SK-N-SH (cell line): Measurements from ENCODE around the gene RAVER2. TPM values are rescaled to one million over a fixed set of nuclear protein-coding genes. Genes with fewer than 3 reads are reported as not detected.
A peak's percentile ranks its signal among the peaks of the same experiment; 100 is the strongest.

ENCODE experiments used
- CTCF ChIA-PET: fragments of 300-600, 350-600 bp; formaldehyde crosslinking; extraction: SDS; loops from one replicate; lab custom pipeline; 2021; lab: Yijun Ruan, JAX
- POLR2A ChIA-PET: fragments of 350-600 bp; sonication (Branson Sonifier 250); formaldehyde crosslinking; extraction: SDS; loops from one replicate; lab custom pipeline; 2020; ENCODE audit warnings: antibody characterized with exemption, inconsistent platforms; lab: Yijun Ruan, JAX
- DNase-seq: peaks from one replicate; pipeline ENCODE4 v3.0.0; 2012
- H2AFZ ChIP-seq: fragments of 200-600 bp; sonication (generic); 2 replicates; pipeline ENCODE4 v1.8.1; 2016; ENCODE audit warnings: antibody characterized with exemption, mild to moderate bottlenecking, low read depth
- H3F3A ChIP-seq: fragments of 200-600 bp; sonication (generic); replicated peaks from 2 replicates; pipeline ENCODE3; 2016; ENCODE audit warnings: antibody characterized with exemption, mild to moderate bottlenecking; ENCODE audit not compliant: insufficient read depth
- H3K27ac ChIP-seq, 2 experiments: fragments of 200-500 bp in 1 of 2; fragments of 200-600 bp in 1 of 2; sonication (Bioruptor generic) in 1 of 2; sonication (generic), shearing (Covaris generic) in 1 of 2; 2 replicates each; pipeline versions ENCODE4 v1.5.1 to v1.6.1; 2014 to 2016; ENCODE audit warnings: low read depth in 2 of 2, inconsistent platforms in 1 of 2, low read length in 1 of 2, mild to moderate bottlenecking in 1 of 2, mixed read lengths in 1 of 2
- H3K27me3 ChIP-seq: fragments of 200-600 bp; sonication (generic), shearing (Covaris generic); 2 replicates; pipeline ENCODE4 v1.6.1; 2016; ENCODE audit warnings: mixed run types; ENCODE audit not compliant: insufficient read depth
- H3K36me3 ChIP-seq, 2 experiments: fragments of 200-500 bp in 1 of 2; fragments of 200-600 bp in 1 of 2; sonication (Bioruptor generic) in 1 of 2; sonication (generic) in 1 of 2; replicated peaks in 1 of 2; 2 replicates each; pipeline versions ENCODE3 to v1.5.1; 2014 to 2016; ENCODE audit warnings: low read length in 1 of 2, mild to moderate bottlenecking in 1 of 2; ENCODE audit not compliant: insufficient read depth in 2 of 2, control insufficient read depth in 1 of 2
- H3K4me1 ChIP-seq, 2 experiments: fragments of 200-500 bp in 1 of 2; fragments of 200-600 bp in 1 of 2; sonication (Bioruptor generic) in 1 of 2; sonication (generic), shearing (Covaris generic) in 1 of 2; 2 replicates each; pipeline versions ENCODE4 v1.5.1 to v1.6.1; 2014 to 2016; ENCODE audit warnings: low read depth in 1 of 2, low read length in 1 of 2, mixed run types in 1 of 2; ENCODE audit not compliant: insufficient read depth in 2 of 2, control insufficient read depth in 1 of 2
- H3K4me2 ChIP-seq: fragments of 200-600 bp; sonication (generic), shearing (Covaris generic); 2 replicates; pipeline ENCODE4 v1.6.1; 2017; ENCODE audit warnings: mixed run types
- H3K4me3 ChIP-seq, 2 experiments: fragments of 200-500 bp in 1 of 2; fragments of 200-600 bp in 1 of 2; sonication (Bioruptor generic) in 1 of 2; sonication (generic), shearing (Covaris generic) in 1 of 2; 2 replicates each; pipeline versions ENCODE4 v1.5.1 to v1.8.1; 2014 to 2016; ENCODE audit warnings: low read depth in 2 of 2, inconsistent platforms in 1 of 2, low read length in 1 of 2, mild to moderate bottlenecking in 1 of 2, mixed read lengths in 1 of 2, moderate library complexity in 1 of 2
- H3K79me2 ChIP-seq: fragments of 200-600 bp; sonication (generic); 2 replicates; pipeline ENCODE4 v1.8.1; 2017; ENCODE audit warnings: mild to moderate bottlenecking; ENCODE audit not compliant: insufficient read depth
- H3K9ac ChIP-seq: fragments of 200-600 bp; sonication (generic); 2 replicates; pipeline ENCODE4 v1.6.1; 2017; ENCODE audit warnings: mixed run types
- H3K9me2 ChIP-seq: fragments of 200-600 bp; sonication (generic); 2 replicates; pipeline ENCODE4 v1.6.1; 2017; ENCODE audit warnings: mixed run types
- H3K9me3 ChIP-seq: fragments of 200-600 bp; sonication (generic); 2 replicates; pipeline ENCODE4 v1.6.1; 2017; ENCODE audit warnings: mixed run types, mild to moderate bottlenecking, moderate library complexity
- H4K20me1 ChIP-seq: fragments of 200-600 bp; sonication (generic); 2 replicates; pipeline ENCODE4 v1.6.1; 2017; ENCODE audit warnings: mild to moderate bottlenecking, mixed run types; ENCODE audit not compliant: insufficient read depth
- CHD2 ChIP-seq: fragments of 150-350 bp; IDR thresholded peaks from 2 replicates; pipeline ENCODE4 v1.6.1; 2018; ENCODE audit warnings: low read length; ENCODE audit not compliant: partially characterized antibody
- EP300 ChIP-seq, 2 experiments: IDR thresholded peaks; 2 replicates each; pipeline versions ENCODE4 v1.4.0 to v1.6.1; 2012; ENCODE audit warnings: borderline replicate concordance in 1 of 2, low read depth in 1 of 2, low read length in 1 of 2
- FOSL2 ChIP-seq: IDR thresholded peaks from 2 replicates; pipeline ENCODE4 v1.4.0; 2012; ENCODE audit warnings: low read depth, mild to moderate bottlenecking, moderate library complexity, borderline replicate concordance
- FOXJ3 ChIP-seq: sonication (generic); formaldehyde crosslinking; IDR thresholded peaks from 2 replicates; pipeline ENCODE4 v1.5.1; 2020; ENCODE audit warnings: mild to moderate bottlenecking, missing genetic modification reagents
- FOXM1 ChIP-seq: IDR thresholded peaks from 2 replicates; pipeline ENCODE4 v1.4.0; 2012; ENCODE audit warnings: low read depth, mild to moderate bottlenecking
- GABPA ChIP-seq: IDR thresholded peaks from 2 replicates; pipeline ENCODE4 v1.4.0; 2012; ENCODE audit warnings: low read depth, mild to moderate bottlenecking
- GATA2 ChIP-seq: sonication (generic); formaldehyde crosslinking; IDR thresholded peaks from 2 replicates; pipeline ENCODE4 v1.5.0; 2020; ENCODE audit warnings: mild to moderate bottlenecking, missing genetic modification reagents
- IRF3 ChIP-seq: fragments of 150-350 bp; IDR thresholded peaks from 2 replicates; pipeline ENCODE4 v1.6.1; 2016; ENCODE audit warnings: mild to moderate bottlenecking, low read depth, low read length
- JUND ChIP-seq: IDR thresholded peaks from 2 replicates; pipeline ENCODE4 v1.4.0; 2012
- MEF2A ChIP-seq: IDR thresholded peaks from 2 replicates; pipeline ENCODE4 v1.4.0; 2012; ENCODE audit warnings: low read depth, borderline replicate concordance
- POLR2AphosphoS5 ChIP-seq: IDR thresholded peaks from 2 replicates; pipeline ENCODE4 v1.6.1; 2012; ENCODE audit warnings: low read depth, low read length
- RAD21 ChIP-seq: IDR thresholded peaks from 2 replicates; pipeline ENCODE4 v1.6.1; 2012; ENCODE audit warnings: mild to moderate bottlenecking, low read length
- RCOR1 ChIP-seq: fragments of 150-350 bp; IDR thresholded peaks from 2 replicates; pipeline ENCODE4 v1.6.1; 2017; ENCODE audit warnings: antibody characterized with exemption, low read length
- RFX5 ChIP-seq: IDR thresholded peaks from 2 replicates; pipeline ENCODE4 v1.6.1; 2012; ENCODE audit warnings: mild to moderate bottlenecking, improper control_type of control experiment, low read length
- RXRA ChIP-seq: IDR thresholded peaks from 2 replicates; pipeline ENCODE4 v1.4.0; 2012; ENCODE audit warnings: low read depth, mild to moderate bottlenecking, borderline replicate concordance
- TCF12 ChIP-seq: IDR thresholded peaks from 2 replicates; pipeline ENCODE4 v1.4.0; 2012
- TEAD4 ChIP-seq: IDR thresholded peaks from 2 replicates; pipeline ENCODE4 v1.4.0; 2012; ENCODE audit warnings: mild to moderate bottlenecking, borderline replicate concordance; ENCODE audit not compliant: insufficient read depth
- USF1 ChIP-seq: IDR thresholded peaks from 2 replicates; pipeline ENCODE4 v1.4.0; 2012; ENCODE audit warnings: low read depth, borderline replicate concordance
- USF2 ChIP-seq: fragments of 150-350 bp; IDR thresholded peaks from 2 replicates; pipeline ENCODE4 v1.6.1; 2017; ENCODE audit warnings: antibody characterized with exemption, low read length, low read depth, borderline replicate concordance
- YY1 ChIP-seq: IDR thresholded peaks from 2 replicates; pipeline ENCODE4 v1.4.0; 2012; ENCODE audit warnings: low read depth, mild to moderate bottlenecking
- ZBTB33 ChIP-seq: IDR thresholded peaks from 2 replicates; pipeline ENCODE4 v1.4.0; 2012; ENCODE audit warnings: low read depth, borderline replicate concordance
- WGBS: methylation state at CpG from one replicate; pipeline ENCODE4 v1.1.6; 2017; ENCODE audit warnings: low lambda C conversion rate; 5-methylcytosine and 5-hydroxymethylcytosine counted together
- polyA plus RNA-seq, 3 experiments: library from polyadenylated mRNA; depleted of rRNA; stranded (reverse); fragments of >200 nt; gene quantifications; 2 replicates each; pipeline ENCODE4 v1.2.3, GENCODE V29; 2012
- TF ChIP-seq, protein P1 (sequence below): IDR thresholded peaks from 2 replicates; pipeline ENCODE4 v1.4.0; 2012; ENCODE audit warnings: low read depth
- TF ChIP-seq, protein P2 (sequence below): IDR thresholded peaks from 2 replicates; pipeline ENCODE4 v1.6.1; 2012; ENCODE audit warnings: mild to moderate bottlenecking, low read depth, low read length, moderate library complexity

RAVER2 gene
- polyA plus RNA-seq, 1 of the 3 experiments (the other 2 are of a cell fraction): 7.3 TPM

DNA sequence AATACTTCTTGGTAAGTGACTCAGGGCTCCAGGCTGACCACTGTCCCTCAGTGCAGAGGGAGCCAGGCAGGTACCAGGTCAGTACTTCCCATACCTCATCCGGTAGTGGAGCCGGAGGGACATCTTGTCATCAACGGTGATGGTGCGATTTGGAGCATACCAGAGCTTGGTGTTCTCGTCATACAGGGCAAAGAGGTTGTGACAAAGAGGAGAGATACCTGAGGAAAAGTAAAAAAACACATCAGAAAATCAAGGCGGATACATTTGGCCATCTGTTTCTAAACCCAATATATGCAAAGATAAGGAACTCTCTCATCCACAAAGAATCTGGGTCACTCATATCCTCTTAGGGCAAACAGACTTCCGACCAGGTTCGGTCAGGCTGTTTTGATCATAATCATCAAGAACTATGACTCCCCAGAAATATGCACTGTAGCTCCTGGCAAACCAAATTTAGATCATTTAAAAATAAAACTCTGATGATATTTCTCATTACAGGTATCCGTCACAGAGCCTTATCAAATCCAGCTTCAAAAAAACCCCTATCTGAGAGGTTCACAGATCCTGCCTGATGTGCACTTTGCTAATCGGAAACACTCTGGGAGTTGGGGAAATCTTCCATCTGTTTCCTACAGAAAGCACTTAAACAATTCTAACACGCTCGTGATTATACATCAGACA, 134.2 kb downstream of the RAVER2 start:
- Histone ChIP-seq H3K27me3 (no peaks in the 10 kb centered on the region), H3F3A (peaks cover 8% of the 10 kb centered on the region), H2AFZ (no peak overlapping the region), H3K4me1 (peaks cover 11 to 36% of the 10 kb centered on the region in 2 experiments; a peak in 3 of 4 replicates), H3K9me3 (no peaks in the 10 kb centered on the region), H3K4me2 (peak overlapping the region; percentile 32; the same call in 1 of the 2 replicates), H3K27ac (peak overlapping the region; percentile 49 to 79), H3K79me2 (0 out of 2 replicates have a peak, but pooled peaks cover 7% of the 10 kb centered on the region), H3K9me2 (no peaks in the 10 kb centered on the region), H4K20me1 (no peaks in the 10 kb centered on the region), H3K4me3 (no peak overlapping the region), H3K36me3 (peaks cover 41 to 53% of the 10 kb centered on the region in 2 experiments), H3K9ac (no peak overlapping the region)
- 35% methylated on average over 12 of the region's 12 CpGs for WGBS
- peak; percentile 44 for DNase-seq
- ChIA-PET CTCF (interaction anchor here (1.5 kb wide), 1 partner anchor 809 kb away, joined by 5 read pairs; no protein-coding TSS in a partner anchor), POLR2A (interaction anchor here (1.0 kb wide), 1 partner anchor 87 kb away, joined by 3 read pairs; the partner anchor contains the start of gene JAK1)
- TF ChIP-seq EP300 (IDR thresholded peaks at IDR 0.05; ENCODE audit: borderline replicate concordance in 1 of 2, low read depth in 1 of 2, low read length in 1 of 2) (peak; percentile 52 to 91; a peak in 3 of 4 replicates), RXRA (peak; percentile 42; the same call in 1 of the 2 replicates), FOSL2 (peak; percentile 40; the same call in 1 of the 2 replicates), IRF3 (no peak), JUND (peak; percentile 40; the same call in 1 of the 2 replicates), FOXJ3 (CRISPR knock-in tag) (no peak; the same call in 1 of the 2 replicates), FOXM1 (no peak), CHD2 (peak; percentile 47), YY1 (no peak), MEF2A (peak; percentile 70), RFX5 (no peak), RCOR1 (peak; percentile 68; the same call in 1 of the 2 replicates), RAD21 (no peak), POLR2AphosphoS5 (no peak), ZBTB33 (no peak), GABPA (no peak), TCF12 (peak; percentile 83), USF2 (no peak), USF1 (no peak), TEAD4 (peak; percentile 73; the same call in 1 of the 2 replicates), GATA2 (peak; percentile 69)
- TF ChIP-seq, protein P1, sequence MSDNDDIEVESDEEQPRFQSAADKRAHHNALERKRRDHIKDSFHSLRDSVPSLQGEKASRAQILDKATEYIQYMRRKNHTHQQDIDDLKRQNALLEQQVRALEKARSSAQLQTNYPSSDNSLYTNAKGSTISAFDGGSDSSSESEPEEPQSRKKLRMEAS: no peak
- TF ChIP-seq, protein P2, sequence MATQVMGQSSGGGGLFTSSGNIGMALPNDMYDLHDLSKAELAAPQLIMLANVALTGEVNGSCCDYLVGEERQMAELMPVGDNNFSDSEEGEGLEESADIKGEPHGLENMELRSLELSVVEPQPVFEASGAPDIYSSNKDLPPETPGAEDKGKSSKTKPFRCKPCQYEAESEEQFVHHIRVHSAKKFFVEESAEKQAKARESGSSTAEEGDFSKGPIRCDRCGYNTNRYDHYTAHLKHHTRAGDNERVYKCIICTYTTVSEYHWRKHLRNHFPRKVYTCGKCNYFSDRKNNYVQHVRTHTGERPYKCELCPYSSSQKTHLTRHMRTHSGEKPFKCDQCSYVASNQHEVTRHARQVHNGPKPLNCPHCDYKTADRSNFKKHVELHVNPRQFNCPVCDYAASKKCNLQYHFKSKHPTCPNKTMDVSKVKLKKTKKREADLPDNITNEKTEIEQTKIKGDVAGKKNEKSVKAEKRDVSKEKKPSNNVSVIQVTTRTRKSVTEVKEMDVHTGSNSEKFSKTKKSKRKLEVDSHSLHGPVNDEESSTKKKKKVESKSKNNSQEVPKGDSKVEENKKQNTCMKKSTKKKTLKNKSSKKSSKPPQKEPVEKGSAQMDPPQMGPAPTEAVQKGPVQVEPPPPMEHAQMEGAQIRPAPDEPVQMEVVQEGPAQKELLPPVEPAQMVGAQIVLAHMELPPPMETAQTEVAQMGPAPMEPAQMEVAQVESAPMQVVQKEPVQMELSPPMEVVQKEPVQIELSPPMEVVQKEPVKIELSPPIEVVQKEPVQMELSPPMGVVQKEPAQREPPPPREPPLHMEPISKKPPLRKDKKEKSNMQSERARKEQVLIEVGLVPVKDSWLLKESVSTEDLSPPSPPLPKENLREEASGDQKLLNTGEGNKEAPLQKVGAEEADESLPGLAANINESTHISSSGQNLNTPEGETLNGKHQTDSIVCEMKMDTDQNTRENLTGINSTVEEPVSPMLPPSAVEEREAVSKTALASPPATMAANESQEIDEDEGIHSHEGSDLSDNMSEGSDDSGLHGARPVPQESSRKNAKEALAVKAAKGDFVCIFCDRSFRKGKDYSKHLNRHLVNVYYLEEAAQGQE: no peak
